Large intestine (tissue), 3 donors: ENCODE measurements around the gene FARSA. TPM values are rescaled to one million over a fixed set of nuclear protein-coding genes. Genes with fewer than 3 reads are reported as not detected.
"Not testable (repeated sequence)": the region's sequence is repeated elsewhere in the genome, so short reads cannot be mapped to it uniquely, and the experiment has no call there.

ENCODE experiments used
- DNase-seq, 2 donors: peaks; one replicate each; pipeline versions ENCODE4 v3.0.0 to v3.0.0-alpha.2; 2013
- H3K27ac ChIP-seq: one replicate; pipeline ENCODE4 v1.5.1; 2013; ENCODE audit warnings: low read length
- H3K27me3 ChIP-seq: 2 replicates; pipeline ENCODE4 v1.6.1; 2013; ENCODE audit warnings: low read length; ENCODE audit not compliant: control insufficient read depth, insufficient read depth
- H3K36me3 ChIP-seq: 2 replicates; pipeline ENCODE4 v1.6.1; 2013; ENCODE audit warnings: low read length; ENCODE audit not compliant: control insufficient read depth, insufficient read depth
- H3K4me1 ChIP-seq: one replicate; pipeline ENCODE4 v1.6.1; 2013; ENCODE audit warnings: low read length; ENCODE audit not compliant: control insufficient read depth, insufficient read depth
- H3K4me3 ChIP-seq: one replicate; pipeline ENCODE4 v1.5.1; 2013; ENCODE audit warnings: low read length
- H3K9me3 ChIP-seq: one replicate; pipeline ENCODE4 v1.6.1; 2013; ENCODE audit warnings: mild to moderate bottlenecking, low read depth, low read length, moderate library complexity; ENCODE audit not compliant: control insufficient read depth
- WGBS: methylation state at CpG from one replicate; pipeline ENCODE4 v1.1.5; 2013; ENCODE audit warnings: low lambda C conversion rate; ENCODE audit not compliant: insufficient coverage; 5-methylcytosine and 5-hydroxymethylcytosine counted together
- polyA plus RNA-seq: library from polyadenylated mRNA; unstranded; fragments of 120-200 nt; gene quantifications from one replicate; pipeline ENCODE4 v1.2.1, GENCODE V29; 2013

FARSA gene
- polyA plus RNA-seq, 1 donor, result 55.0 TPM

- H3K9me3 ChIP-seq, H3K27ac ChIP-seq, DNase-seq, H3K27me3 ChIP-seq: not testable (repeated sequence)
- WGBS, result no CpG with 5 or more reads among the region's 9 CpGs
- Histone ChIP-seq H3K4me3 (peak overlapping the region; percentile 62), H3K4me1 (peaks cover 11% of the 10 kb centered on the region), H3K36me3 (peaks cover 41% of the 10 kb centered on the region)
Observed at GRCh38 chr19:12955575-12955974, 22.1 kb upstream of the FARSA start.

DNA sequence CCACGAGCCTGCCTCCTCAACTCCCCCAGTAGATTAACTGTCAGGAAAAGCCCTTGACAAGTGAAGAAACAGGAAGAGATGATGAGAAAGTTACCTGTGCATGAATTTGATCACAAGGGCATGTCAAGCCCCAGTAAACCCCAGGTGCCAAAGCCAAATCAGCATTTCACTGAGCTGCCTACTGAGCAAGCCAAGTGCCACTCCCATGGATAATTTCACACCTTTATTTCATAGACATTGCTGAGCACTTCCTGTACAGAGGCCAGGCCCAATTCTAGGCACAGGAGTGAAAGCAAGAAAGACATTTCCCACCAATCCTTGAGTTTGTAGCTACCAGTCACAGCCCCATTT lies 21.1 kb upstream of the FARSA start:
- no CpG with 5 or more reads among the region's 1 CpG for WGBS
- no peak for DNase-seq
- no peaks in the 10 kb centered on the region for H3K27me3 ChIP-seq
- H3K4me3 ChIP-seq, result no peak overlapping the region
- H3K27ac ChIP-seq, result no peak overlapping the region
- H3K9me3 ChIP-seq, result no peaks in the 10 kb centered on the region
- peaks cover 11% of the 10 kb centered on the region for H3K4me1 ChIP-seq
- peaks cover 49% of the 10 kb centered on the region for H3K36me3 ChIP-seq

DNA sequence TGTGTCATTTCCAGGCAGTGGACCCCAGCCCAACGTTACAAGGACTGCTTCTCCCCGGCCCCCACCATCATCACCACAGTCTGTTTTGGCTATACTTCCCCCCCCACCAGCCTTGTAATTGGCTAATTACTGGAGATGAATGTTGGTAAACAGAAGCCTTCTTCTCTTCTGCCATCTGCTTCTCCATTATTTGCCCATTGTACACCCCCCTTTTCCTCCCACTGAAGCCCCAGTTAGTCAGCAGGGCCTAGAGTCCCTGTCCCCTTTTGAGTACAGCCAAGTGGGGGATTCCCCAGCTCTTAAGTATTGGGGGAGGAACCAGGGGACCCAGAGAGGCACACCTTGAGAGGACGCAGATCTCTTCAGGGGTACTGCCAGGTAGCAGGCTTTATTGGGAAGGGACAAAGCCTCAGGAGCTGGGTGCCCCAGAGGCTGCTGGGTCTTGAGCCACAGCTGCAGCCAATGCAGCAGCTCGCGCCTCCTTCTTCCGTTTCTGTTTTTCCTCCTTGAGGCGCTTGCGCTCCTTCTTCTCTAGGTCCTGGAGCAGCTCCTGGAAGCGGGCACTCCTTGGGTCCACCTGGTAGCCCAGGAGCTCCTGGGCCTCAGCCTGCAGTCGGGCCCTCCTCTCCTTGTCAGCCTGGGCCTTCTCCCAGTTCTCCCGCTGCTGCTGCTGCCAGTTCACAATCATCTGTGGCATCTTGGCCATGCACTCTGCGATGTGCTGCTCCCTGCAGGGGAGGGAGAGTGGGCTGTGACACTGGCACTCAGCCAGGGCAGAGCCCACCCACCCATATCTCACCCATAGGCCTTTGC lies 20.5 kb upstream of the FARSA start:
- Histone ChIP-seq H3K4me1 (peaks cover 11% of the 10 kb centered on the region), H3K27me3 (no peaks in the 10 kb centered on the region), H3K9me3 (no peaks in the 10 kb centered on the region), H3K36me3 (peaks cover 55% of the 10 kb centered on the region), H3K4me3 (no peak overlapping the region), H3K27ac (peak overlapping the region; percentile 17)
- DNase-seq, result no peak
- no CpG with 5 or more reads among the region's 12 CpGs for WGBS

- H3K36me3 ChIP-seq, result peaks cover 62% of the 10 kb centered on the region
- H3K4me3 ChIP-seq, result no peak overlapping the region
- H3K4me1 ChIP-seq, result peaks cover 11% of the 10 kb centered on the region
- DNase-seq, result no peak
- WGBS, result no CpG with 5 or more reads among the region's 11 CpGs
- no peaks in the 10 kb centered on the region for H3K27me3 ChIP-seq
- peak overlapping the region; percentile 17 for H3K27ac ChIP-seq
- H3K9me3 ChIP-seq, result no peaks in the 10 kb centered on the region
Observed at GRCh38 chr19:12953138-12953798, 19.8 kb upstream of the FARSA start.

GRCh38 chr19:12952488-12953137 lies 19.1 kb upstream of the FARSA start:
- Histone ChIP-seq H3K36me3 (peaks cover 68% of the 10 kb centered on the region), H3K4me1 (peaks cover 13% of the 10 kb centered on the region), H3K27me3 (no peaks in the 10 kb centered on the region), H3K9me3 (no peaks in the 10 kb centered on the region), H3K4me3 (no peak overlapping the region), H3K27ac (no peak overlapping the region)
- WGBS, result no CpG with 5 or more reads among the region's 12 CpGs
- DNase-seq, result no peak

GRCh38 chr19:12952050-12952449 lies 18.5 kb upstream of the FARSA start:
- H3K27me3 ChIP-seq, H3K27ac ChIP-seq, H3K4me3 ChIP-seq, H3K9me3 ChIP-seq, DNase-seq: not testable (repeated sequence)
- Histone ChIP-seq H3K4me1 (peaks cover 19% of the 10 kb centered on the region), H3K36me3 (peaks cover 73% of the 10 kb centered on the region)
- no CpG with 5 or more reads among the region's 6 CpGs for WGBS

- Histone ChIP-seq H3K27me3 (no peaks in the 10 kb centered on the region), H3K4me1 (peaks cover 19% of the 10 kb centered on the region), H3K4me3 (no peak overlapping the region), H3K27ac (no peak overlapping the region), H3K36me3 (peaks cover 78% of the 10 kb centered on the region), H3K9me3 (no peaks in the 10 kb centered on the region)
- DNase-seq, result no peak
- WGBS, result no CpG with 5 or more reads among the region's 16 CpGs
Observed at GRCh38 chr19:12949363-12950283, 16.1 kb upstream of the FARSA start.

GRCh38 chr19:12948612-12949362 lies 15.3 kb upstream of the FARSA start:
- WGBS, result no CpG with 5 or more reads among the region's 30 CpGs
- DNase-seq, result no peak
- no peak overlapping the region for H3K4me3 ChIP-seq
- no peak overlapping the region for H3K27ac ChIP-seq
- H3K27me3 ChIP-seq, result no peaks in the 10 kb centered on the region
- H3K4me1 ChIP-seq, result peaks cover 19% of the 10 kb centered on the region
- H3K36me3 ChIP-seq, result peaks cover 78% of the 10 kb centered on the region
- peaks cover 4% of the 10 kb centered on the region for H3K9me3 ChIP-seq

DNA sequence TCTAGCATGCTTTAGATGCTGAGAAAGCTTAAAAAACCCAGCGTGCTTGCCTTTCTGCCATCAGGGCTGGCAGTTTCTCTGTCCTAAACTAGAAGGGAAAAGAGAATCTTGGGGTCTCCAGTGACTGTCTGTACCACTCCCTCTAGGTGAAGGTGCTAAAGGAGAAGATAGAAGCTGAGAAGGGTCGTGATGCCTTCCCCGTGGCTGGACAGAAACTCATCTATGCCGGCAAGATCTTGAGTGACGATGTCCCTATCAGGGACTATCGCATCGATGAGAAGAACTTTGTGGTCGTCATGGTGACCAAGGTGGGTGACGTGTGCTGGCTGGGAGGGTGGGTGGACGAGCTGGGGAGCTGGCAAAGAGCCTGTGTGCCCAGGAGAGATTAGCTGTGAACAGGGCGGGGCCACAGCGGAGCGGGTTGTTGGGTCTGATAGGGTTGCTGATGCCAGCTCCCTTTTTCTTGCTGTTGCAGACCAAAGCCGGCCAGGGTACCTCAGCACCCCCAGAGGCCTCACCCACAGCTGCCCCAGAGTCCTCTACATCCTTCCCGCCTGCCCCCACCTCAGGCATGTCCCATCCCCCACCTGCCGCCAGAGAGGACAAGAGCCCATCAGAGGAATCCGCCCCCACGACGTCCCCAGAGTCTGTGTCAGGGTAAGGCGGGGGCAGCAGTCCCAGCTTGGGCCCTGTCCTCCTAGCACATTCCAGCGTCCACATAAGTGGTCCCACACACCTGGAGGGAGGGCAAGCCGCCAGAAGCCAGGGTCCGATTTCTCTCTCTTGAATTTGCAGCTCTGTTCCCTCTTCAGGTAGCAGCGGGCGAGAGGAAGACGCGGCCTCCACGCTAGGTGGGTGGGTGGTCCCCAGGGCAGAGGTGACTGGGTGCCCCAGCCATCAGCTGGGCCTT lies 14.4 kb upstream of the FARSA start:
- no peak for DNase-seq
- no peaks in the 10 kb centered on the region for H3K27me3 ChIP-seq
- peaks cover 20% of the 10 kb centered on the region for H3K4me1 ChIP-seq
- H3K9me3 ChIP-seq, result peaks cover 9% of the 10 kb centered on the region
- peaks cover 77% of the 10 kb centered on the region for H3K36me3 ChIP-seq
- WGBS, result 100% methylated on average over 1 of the region's 28 CpGs
- H3K27ac ChIP-seq, result no peak overlapping the region
- H3K4me3 ChIP-seq, result no peak overlapping the region
